H1 (cell line): ENCODE results near the gene RGS6.

Experiments
- CREB1 ChIP-seq: IDR thresholded peaks from 2 replicates; pipeline ENCODE4 v1.6.1; 2012; ENCODE audit warnings: inconsistent platforms
- CTCF ChIP-seq, 3 experiments: IDR thresholded peaks; 1 replicate in 2 of 3; 2 replicates in 1 of 3; pipeline versions ENCODE4 v1.5.1 to v1.6.1; 2011; ENCODE audit warnings: low read length in 3 of 3, mild to moderate bottlenecking in 3 of 3, inconsistent platforms in 2 of 3, low read depth in 1 of 3, moderate library complexity in 1 of 3; ENCODE audit not compliant: insufficient read depth in 1 of 3; ENCODE audit errors: control extremely low read depth in 1 of 3
- EZH2 ChIP-seq: fragments of 200-600 bp; sonication (generic); IDR thresholded peaks from 2 replicates; pipeline ENCODE4 v1.7.1; 2012; ENCODE audit warnings: low read depth, mild to moderate bottlenecking, moderate library complexity, low read length, inconsistent platforms; ENCODE audit not compliant: severe bottlenecking
- POLR2A ChIP-seq, 2 experiments: IDR thresholded peaks; 1 replicate in 1 of 2; 2 replicates in 1 of 2; pipeline ENCODE4 v1.6.1; 2011; ENCODE audit warnings: low read depth in 2 of 2, low read length in 2 of 2, mild to moderate bottlenecking in 2 of 2; ENCODE audit errors: control extremely low read depth in 1 of 2
- RAD21 ChIP-seq, 2 experiments: IDR thresholded peaks in 1 of 2; conservative IDR thresholded peaks in 1 of 2; 2 replicates each; pipeline ENCODE4 v1.6.1; 2011; ENCODE audit warnings: low read depth in 2 of 2, low read length in 2 of 2, improper control_type of control experiment in 1 of 2, inconsistent platforms in 1 of 2, mild to moderate bottlenecking in 1 of 2, moderate library complexity in 1 of 2
- RBBP5 ChIP-seq: IDR thresholded peaks from 2 replicates; pipeline ENCODE4 v1.7.1; 2012; ENCODE audit warnings: low read depth, mild to moderate bottlenecking, inconsistent platforms, low read length, moderate library complexity, borderline replicate concordance
- RXRA ChIP-seq: IDR thresholded peaks from 2 replicates; pipeline ENCODE4 v1.6.1; 2011; ENCODE audit warnings: low read depth, mild to moderate bottlenecking, low read length, moderate library complexity; ENCODE audit not compliant: insufficient read depth

- TF ChIP-seq CTCF (IDR thresholded peaks at IDR 0.05; ENCODE audit: control extremely low read depth in 1 of 3, insufficient read depth in 1 of 3, low read depth in 1 of 3, low read length in 3 of 3) (no peak), RBBP5 (no peak), CREB1 (no peak), RXRA (no peak), EZH2 (no peak), POLR2A (IDR thresholded peaks at IDR 0.05; ENCODE audit: control extremely low read depth in 1 of 2, low read depth in 2 of 2, low read length in 2 of 2) (no peak), RAD21 (IDR thresholded peaks at IDR 0.05 in 1 of 2, conservative IDR thresholded peaks at IDR 0.05 in 1 of 2; ENCODE audit: low read depth in 2 of 2, low read length in 2 of 2) (no peak)
These were observed 46.9 kb upstream of the RGS6 start for GRCh38 chr14:71885301-71885700.
